Fibroblast of gingiva (primary cell): ENCODE measurements around the gene FUCA1.
A peak's percentile ranks its signal among the peaks of the same experiment; 100 is the strongest.
"Not testable (repeated sequence)": the region's sequence is repeated elsewhere in the genome, so short reads cannot be mapped to it uniquely, and the experiment has no call there.

Source experiments
- DNase-seq: peaks from one replicate; pipeline ENCODE4 v3.0.0-alpha.2; 2011; ENCODE audit warnings: low read depth

The FUCA1 gene

DNA sequence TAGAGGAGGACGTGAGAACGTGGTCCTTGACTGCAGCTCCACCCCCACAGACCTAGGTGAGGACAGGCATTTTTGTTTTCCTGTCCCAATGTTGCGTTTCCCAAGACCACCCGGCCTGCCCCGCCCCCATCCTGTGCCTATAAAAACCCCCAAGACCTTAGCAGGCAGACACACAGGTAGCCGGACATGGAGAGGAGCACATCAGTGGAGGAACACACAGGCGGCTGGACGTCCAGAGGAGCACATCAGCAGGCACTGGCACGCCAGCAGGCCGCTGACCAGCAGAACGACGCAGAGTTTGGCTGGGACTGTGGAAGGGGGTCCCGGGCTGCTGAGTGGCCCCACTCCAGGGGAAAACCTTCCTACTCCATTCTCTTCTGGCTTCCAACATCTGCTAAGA lies 30.2 kb downstream of the FUCA1 start:
- no peak for DNase-seq

DNA sequence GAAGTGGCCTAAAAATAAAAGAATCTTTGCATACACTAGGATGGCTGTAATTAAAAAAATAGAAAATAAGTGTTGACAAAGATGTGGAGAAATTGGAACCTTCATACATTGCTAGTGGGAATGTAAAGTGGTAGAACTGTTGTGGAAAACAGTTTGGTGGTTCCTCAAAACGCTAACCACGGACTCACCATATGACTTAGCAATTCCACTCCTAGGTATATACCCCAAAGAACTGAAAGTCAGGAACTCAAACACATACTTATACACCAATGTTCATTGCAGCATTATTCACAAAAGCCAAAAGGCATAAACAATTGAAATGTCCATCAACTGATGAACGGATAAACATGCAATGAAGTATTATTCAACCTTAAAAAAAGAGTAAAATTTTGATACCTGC lies 32.1 kb downstream of the FUCA1 start:
- DNase-seq = no peak

DNA sequence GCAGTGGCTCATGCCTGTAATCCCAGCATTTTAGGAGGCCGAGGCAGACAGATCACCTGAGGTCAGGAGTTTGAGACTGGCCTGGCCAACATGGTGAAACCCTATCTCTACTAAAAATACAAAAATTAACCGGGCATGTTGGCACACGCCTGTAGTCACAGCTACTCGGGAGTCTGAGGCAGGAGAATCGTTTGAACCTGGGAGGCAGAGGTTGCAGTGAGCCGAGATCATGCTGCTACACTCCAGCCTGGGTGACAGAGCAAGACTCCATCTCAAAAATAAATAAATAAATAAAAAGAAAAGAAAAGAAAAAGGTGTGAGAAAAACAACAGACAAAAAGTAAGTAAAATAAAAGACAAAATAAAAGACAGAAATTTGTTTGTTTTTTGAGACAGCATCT lies 33.9 kb downstream of the FUCA1 start:
- DNase-seq = not testable (repeated sequence)

DNA sequence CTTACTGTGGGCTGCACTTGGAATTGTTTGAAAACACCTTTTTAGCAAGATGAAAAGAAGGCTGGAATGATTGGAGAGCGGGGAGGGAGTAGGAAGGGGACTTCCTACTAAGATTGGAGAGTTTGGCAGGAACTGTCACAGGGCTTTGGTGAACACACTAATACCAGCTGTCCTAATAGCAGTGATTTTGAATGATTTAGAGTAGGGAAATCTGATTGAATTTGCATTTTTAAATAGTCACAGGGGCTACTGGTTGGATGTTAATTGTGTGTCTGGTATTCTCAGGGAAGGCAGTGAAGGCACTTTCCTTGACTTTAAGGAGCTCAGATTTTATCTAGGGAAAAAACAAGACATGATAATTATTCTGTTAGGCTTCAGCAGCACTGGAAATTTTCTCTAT lies 40.4 kb downstream of the FUCA1 start:
- no peak for DNase-seq

DNA sequence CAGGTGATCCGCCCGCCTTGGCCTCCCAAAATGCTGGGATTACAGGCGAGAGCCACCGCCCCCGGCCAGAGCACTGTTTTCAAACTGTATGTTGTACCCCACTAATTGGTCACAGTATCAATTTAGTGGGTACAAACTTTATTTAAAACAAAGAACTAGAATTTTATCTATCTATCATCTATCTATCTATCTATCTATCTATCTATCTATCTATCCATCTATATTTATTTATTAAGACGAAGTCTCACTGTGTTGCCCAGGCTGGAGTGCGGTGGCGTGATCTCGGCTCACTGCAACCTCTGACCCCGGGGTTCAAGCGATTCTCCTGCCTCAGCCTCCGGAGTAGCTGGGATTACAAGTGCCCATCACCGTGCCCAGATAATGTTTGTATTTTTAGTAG lies 41.5 kb downstream of the FUCA1 start:
- DNase-seq = not testable (repeated sequence)

DNA sequence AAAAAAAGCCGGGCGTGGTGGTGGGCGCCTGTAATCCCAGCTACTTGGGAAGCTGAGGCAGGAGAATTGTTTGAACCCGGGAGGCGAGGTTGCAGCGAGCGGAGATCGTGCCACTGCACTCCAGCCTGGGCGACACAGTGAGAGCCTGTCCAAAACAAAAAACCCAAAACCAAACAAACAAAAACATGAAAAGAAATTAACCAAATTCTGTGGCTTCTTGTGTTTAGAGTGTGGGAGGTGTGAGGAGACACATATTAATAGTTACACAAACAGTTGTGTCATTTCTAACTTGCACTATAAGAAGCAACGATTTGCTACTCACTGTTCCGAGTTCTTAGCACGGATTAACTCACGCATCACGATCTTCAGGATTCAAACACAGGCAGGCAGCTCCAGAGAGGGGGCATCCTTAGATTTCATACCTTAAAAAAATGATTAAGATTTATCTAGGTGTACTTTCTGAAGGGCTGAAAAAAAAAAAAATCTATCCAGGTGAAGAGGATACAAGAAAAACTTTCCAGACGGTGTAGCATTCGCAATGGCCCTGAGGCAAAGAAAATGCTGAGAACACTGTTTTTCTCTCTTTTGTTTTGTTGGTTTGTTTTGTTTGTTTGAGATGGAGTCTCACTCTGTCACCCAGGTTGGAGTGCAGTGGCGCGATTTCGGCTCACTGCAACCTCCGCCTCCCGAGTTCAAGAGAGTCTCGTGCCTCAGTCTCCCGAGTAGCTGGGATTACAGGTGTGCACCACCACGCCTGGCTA lies 42.1 kb downstream of the FUCA1 start:
- DNase-seq = no peak

DNA sequence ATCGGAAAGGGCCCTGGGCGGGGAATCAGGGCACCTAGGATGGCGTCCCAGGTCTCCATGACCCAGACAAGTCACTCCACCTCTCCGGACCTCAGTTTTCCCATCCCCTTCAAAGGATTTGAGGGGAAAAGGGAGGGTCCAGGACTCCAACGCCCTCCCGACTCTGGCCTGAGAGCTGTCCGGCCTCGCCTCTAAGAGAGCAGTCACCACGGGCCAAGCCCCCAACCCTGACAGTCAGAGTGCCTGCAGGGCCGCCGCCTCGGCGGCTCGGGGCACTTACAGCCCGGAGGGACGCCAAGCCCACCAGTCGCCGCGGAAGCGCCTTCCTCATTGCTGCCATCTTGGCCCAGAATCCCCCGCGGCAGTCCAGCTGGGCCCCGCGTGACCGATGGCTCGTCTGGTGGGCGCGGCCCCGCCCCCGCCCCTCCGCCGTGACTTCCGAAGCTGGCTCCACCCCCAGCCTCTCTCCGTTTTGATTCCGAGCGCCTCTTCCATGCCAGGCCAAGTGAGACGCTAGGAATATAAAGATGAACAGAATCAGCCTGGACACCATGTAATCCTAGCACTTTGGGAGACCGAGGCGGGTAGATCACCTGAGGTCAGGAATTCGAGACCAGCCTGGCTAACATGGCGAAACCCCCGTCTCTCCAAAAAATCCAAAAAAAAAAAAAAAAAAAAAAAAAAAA lies 42.9 kb downstream of the FUCA1 start, which contains the start of gene HMGCL:
Gene HMGCL (minus strand): TSS at position 354 of the 686 bp plus-strand sequence. CDS start 14 bp downstream, at position 340.
- peak; percentile 88 for DNase-seq

DNA sequence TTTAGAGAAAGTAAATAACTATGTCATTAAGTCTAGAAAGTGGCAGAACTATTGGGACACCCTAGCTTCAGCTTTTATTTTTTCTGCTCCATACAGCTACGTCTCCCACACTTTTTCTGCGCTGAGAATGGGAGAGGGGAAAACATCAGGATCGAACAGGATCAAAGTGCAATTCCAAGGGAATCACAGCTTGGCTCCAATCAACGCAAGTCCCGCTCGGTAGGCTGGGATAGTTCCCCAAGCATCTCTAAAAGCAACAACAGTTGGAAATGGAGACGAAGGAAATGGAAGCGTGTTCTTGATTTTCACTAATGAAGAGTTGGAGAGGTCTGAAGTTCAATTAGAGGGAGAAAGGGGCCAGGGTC lies 43.4 kb downstream of the FUCA1 start:
- DNase-seq = no peak

DNA sequence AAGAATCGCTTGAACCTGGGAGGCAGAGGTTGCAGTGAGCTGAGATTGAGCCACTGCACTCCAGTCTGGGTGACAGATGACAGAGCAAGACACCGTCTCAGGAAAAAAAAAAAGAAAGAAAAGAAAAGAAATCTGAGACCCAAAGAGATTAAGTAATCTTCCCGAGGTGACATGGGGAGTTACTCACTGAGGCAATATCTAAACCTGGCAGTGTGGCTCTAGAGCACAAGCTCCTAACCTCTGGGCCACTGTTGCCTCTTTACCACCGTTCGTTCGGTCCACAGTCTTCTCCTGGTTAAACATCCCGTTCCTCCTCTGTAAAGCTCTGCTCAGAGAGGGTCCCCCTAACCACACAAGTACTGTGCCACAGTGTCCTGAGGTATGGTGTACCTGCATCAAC lies 44.3 kb downstream of the FUCA1 start:
- no peak for DNase-seq

DNA sequence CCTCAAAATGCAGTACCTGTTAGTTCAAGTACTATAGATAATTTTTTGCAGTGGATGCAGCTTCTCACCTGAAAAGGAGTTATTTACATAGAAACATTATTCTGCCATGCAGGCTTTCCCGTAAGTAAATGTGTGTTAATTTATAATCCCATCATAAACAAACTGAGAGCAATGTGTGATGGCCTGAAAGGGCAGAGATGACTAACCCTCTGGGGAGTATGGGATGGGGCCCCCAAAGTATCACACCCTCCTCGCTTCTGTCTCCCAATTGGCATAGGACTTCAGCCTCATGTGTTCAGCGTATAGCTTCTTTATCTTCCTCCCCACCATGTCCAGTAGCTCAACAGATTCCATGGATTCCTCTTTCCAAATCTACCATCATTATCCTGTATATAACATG lies 50.5 kb downstream of the FUCA1 start:
- no peak for DNase-seq

DNA sequence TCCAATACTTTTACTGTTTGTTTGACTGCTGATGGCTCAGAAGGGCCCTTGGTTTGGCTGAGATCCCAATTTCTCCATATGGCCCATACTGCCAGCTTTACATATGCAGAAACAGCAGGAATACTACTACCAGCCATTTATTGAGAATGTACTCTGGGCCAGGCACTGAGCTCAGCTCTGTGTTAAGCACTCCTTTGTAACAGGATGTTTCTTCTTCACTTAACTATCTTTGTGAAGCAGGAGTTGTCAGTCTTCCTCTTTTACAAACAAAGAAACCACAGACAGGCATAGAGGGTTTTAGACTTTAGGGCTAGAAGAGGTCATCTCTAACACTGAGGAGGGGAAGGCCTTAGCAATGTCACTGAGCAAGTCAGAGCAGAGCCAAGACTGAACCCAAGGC lies 51.2 kb downstream of the FUCA1 start:
- no peak for DNase-seq

DNA sequence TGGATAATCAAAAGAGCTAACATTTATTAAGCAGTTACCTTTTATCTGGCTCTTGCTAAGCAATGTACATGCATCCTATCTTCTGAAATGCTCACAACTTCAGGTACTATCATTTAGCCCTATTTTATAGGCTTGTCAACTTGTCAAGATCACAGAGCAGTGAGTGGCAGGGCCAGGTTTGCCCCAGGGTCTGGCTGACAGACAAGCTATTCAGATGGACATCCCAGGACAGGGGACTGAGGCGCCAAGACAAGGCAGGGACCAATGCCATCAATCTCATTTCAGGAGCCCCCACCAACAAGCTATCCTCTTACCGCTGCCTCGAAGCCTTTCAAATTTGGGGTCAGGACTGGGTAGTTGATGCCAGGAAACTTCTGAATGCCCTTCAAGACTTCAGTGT lies 51.7 kb downstream of the FUCA1 start:
- no peak for DNase-seq

DNA sequence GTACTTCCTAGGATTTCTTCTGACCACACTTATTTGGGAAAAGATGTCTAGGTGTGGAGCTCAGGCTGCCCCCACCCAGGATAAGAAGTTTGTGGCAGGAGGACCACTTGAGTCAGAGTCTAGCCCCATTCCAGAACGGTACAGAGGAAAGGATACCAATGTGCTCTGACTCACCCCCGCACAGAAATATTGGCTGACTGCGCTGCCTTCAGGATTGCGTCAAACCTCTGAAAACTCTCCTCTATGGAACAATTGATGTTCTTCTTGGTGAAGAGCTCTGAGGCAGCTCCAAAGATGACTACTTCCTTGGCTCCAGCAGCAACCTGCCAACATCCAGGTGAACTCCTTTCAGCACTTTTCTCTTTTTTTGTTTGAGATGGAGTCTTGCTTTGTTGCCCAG lies 54.1 kb downstream of the FUCA1 start:
- no peak for DNase-seq

DNA sequence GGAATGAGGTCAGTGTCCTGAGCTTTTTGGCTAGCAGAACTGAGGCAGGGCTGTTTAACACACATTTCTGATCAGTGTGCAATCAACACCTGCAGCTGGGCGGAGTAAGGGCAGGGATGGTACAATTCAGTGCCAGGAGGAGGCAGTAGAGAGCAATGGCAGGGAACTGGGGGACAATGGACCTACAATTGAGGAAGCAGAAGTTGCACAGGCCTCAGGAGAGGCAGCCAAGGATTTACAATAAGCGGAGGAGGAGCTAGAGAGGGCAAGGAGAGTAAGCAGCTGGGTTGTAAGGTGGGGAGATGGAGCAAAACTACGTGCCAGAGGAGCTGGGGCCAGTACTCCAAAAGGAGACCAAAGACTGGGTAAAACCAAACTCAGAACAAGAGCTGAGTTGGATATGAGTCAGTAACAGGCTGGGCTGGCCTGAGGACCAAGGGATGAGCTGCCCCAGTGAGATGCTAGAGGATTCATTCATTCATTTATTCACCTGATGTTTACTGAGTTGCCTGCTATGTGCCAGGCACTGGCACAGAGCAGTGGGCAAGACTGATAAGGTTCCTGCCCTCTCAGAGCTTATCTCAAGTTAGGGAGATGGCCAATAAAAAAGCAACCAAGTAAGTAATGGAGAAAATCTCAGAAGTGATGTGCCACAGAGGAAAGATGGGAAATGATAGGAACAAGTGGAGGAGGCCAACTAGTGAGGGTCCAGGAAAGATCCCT lies 57.1 kb downstream of the FUCA1 start:
- DNase-seq = no peak

DNA sequence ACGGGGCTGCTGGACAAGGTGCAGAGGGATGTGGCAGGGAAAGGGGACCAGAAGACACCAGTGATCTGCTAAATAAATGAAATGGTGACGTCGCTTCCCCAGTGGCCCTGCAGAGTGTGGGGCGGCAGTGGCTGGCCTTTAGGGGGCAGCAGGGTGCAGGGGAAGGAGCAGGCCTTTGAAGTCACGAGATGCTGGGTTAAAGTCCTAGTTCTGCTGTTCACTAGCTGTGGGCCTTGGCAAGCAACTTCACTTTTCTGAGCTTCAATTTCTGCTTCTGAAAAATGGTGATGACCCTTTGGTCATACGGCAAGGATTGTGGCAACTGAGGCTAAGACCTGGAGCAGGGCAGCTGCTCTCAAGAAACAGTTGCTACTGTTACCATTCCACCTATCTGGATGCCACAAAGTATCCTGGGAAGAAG lies 58.3 kb downstream of the FUCA1 start:
- peak; percentile 51 for DNase-seq

DNA sequence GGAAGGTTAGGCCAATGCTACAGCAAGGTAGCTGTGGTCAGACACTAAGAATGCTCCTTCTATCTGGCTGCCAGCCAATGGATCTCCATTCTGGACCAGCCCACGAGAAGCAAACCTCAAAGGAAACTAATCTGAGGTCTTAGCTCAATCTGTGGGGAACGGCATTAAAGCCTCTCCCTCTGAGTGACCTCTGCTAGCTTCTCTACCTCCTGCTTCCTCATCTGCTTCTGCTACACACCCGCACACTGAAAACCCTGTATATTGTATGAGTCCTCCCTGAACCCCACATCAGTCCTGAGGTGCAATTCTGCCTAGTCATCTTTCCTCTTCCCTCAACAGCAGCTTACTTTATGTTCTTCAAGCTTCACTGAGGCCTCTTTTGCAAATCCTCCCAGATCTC lies 60.6 kb downstream of the FUCA1 start:
- no peak for DNase-seq

DNA sequence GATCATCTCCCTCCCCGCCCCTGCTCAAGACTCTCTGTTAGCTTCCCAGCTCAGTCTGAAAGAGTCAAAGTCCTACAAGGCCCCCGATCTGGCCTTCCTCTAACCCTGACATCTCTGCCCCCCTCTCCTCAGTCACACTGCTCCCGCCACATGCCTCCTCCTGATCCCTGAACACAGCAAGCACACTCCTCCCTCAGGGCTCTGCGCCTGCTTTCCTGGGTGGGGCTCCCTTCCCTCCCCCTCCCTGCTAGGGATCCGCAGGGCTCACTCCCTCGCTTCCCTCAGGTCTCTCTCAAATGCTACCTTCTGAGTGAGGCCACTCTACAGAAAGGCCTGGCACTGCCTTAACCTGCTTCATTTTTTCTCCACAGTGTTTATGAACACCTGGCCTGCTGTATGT lies 61.8 kb downstream of the FUCA1 start:
- no peak for DNase-seq

DNA sequence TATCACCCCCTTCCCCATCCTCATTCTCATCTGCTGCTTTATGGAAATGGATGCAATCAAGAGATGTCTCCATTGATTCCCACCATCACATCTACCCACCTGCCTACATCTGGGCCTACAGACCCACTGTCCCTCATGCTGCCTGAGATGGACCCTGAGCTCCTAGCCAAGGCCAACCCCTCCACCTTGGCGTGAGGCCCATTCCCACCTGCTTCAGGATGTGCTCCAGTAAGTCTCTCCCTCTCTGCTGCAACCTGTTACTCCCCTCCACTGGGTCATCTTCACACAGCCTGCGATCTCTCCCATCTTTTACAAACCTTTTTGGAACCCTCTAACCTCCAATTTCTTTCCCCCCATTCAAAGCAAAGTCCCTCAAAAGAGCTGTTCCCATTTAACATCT lies 63.1 kb downstream of the FUCA1 start:
- DNase-seq = no peak

DNA sequence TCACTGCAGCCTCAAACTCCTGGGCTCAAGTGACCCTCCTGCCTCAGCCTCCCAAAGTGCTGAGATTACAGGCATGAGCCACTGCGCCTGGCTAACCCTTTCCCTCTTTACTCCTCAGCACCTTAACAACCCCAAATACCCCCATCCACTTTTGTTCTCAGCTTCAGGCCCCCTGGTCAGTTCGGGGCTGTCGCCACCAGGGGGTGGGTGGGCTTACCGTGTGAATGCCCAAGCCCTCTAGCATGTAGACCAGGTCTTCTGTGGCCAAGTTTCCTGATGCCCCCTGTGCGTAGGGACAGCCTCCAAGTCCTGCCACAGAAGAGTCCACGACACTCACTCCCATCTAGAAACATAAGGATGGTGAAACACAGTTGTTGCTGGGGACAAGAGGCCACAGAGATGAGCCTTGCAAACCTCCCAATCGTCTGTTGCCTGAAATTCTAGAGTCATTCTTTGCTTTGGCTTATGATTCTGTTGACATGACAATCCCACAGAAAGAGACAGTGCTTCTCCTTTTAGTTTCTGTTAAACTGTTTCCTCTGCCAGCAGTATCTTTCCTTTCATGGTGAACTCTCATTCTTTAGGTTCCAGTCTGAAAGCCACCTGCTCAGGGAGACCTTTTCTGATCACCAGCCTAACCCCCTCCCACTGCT lies 63.8 kb downstream of the FUCA1 start:
- DNase-seq = no peak

DNA sequence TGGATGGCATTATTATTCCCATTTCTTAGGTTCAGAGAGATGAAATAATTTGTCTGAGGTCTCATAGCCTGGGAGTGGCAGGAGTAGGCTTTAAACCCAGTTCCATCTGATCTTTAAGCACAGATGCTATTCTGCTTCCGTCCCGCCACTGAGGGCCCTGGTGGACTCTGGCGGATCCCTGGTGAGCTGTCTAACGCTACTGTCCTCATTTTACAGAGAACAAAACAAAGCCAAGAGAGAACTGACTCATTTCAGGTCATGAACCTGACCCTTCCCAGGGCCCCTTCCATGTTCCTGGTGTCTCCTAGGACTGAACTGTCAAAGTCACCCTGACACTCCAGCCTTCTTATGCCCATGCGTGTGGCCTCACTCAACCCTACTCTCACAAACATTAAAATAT lies 64.4 kb downstream of the FUCA1 start:
- DNase-seq = no peak

DNA sequence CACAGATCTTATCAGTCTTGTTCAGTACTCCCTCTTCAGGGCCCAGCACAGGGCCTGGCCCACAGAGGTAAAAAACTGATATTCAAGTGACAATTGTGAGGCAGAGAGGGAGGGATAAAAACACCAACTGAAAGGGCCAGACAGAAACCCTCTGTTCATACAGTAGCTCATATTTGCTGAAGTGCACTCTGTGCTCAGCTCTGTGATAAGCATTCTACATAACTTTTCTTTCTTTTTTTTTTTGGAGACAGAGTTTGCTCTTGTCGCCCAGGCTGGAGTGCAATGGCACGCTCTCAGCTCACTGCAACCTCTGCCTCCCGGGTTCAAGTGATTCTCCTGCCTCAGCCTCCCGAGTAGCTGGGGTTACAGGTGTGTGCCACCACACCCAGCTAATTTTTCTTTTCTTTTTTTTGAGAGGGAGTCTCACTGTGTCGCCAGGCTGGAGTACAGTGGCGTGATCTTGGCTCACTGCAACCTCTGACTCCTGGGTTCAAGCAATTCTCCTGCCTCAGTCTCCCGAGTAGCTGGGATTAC lies 65.2 kb downstream of the FUCA1 start:
- DNase-seq = not testable (repeated sequence)

DNA sequence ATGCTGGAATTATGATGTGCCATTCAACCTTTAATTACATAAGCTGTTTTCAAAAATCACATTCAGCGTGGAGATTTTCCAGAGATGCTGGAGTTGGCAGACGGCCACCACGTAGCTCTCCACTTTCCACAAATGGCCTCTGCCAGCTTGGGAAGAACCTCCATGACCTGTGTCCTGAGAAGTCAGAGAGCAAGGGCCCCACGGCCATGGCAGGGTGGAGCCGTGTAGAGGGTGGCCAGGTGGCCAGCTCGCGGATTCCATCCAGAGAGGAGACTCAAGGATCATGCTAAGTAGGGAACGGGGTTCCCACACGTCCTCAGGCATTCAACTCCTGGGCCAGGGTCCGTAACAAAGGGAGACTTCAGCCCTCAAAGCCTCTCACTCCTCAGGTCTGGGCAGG lies 66.2 kb downstream of the FUCA1 start:
- no peak for DNase-seq
